Mesothelial cell of epicardium (in vitro differentiated cells): ENCODE measurements around the gene SZT2. TPM values are rescaled to one million over a fixed set of nuclear protein-coding genes. Genes with fewer than 3 reads are reported as not detected.
"Not testable (repeated sequence)": the region's sequence is repeated elsewhere in the genome, so short reads cannot be mapped to it uniquely, and the experiment has no call there.

Source experiments
- DNase-seq, 2 experiments: peaks; one replicate each; pipeline ENCODE4 v3.0.0; 2021; ENCODE audit warnings: low spot score in 2 of 2; ENCODE audit not compliant: unreplicated experiment in 2 of 2
- H3K27ac Mint-ChIP-seq: 2 replicates; pipeline ENCODE4 v1.8.0; 2021; ENCODE audit warnings: mixed read lengths
- H3K27me3 Mint-ChIP-seq: 2 replicates; pipeline ENCODE4 v1.8.0; 2021; ENCODE audit warnings: low read depth, mixed read lengths
- H3K36me3 Mint-ChIP-seq: 2 replicates; pipeline ENCODE4 v1.8.0; 2021; ENCODE audit warnings: mixed read lengths
- H3K4me1 Mint-ChIP-seq: 2 replicates; pipeline ENCODE4 v1.8.0; 2021; ENCODE audit warnings: mixed read lengths
- H3K4me3 Mint-ChIP-seq: 2 replicates; pipeline ENCODE4 v1.8.0; 2021; ENCODE audit warnings: mild to moderate bottlenecking, moderate library complexity, mixed read lengths
- H3K9me3 Mint-ChIP-seq: 2 replicates; pipeline ENCODE4 v1.8.0; 2021; ENCODE audit warnings: mixed read lengths
- total RNA-seq: library from RNA; stranded (reverse); gene quantifications from 3 replicates; pipeline ENCODE4 v1.2.1, GENCODE V29; 2021
- TF ChIP-seq, protein P1 (sequence below): fragments of 200-600 bp; sonication (generic); IDR thresholded peaks from one replicate; pipeline ENCODE4 v1.5.0; 2021; ENCODE audit warnings: antibody characterized with exemption; ENCODE audit not compliant: unreplicated experiment

The SZT2 gene
- total RNA-seq, 1 donor from 2014 or later = 97.4 TPM

- H3K27ac Mint-ChIP-seq = no peak overlapping the region
Measured at GRCh38 chr1:43468414-43468813, 78.7 kb downstream of the SZT2 start.

DNA sequence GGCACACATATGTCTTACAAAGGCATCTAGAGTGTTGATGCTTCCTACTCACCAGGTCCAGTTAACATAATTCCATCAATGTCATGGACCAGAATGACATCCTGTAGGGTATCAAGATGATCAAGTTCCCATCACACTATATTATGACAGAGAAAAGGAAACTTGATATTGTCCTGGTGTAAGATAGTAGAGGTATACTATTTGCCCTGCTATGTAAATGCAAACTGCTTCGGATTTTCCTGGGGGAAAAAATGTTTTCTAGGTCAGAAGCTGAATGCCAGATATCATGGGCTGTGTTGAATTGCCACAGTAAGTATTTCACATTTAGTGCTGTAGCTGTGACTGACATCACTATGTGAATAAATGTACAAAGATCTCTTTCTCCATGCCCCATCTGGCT lies 80.2 kb downstream of the SZT2 start:
- Mint-ChIP-seq H3K4me1 (peaks cover 27% of the 10 kb centered on the region), H3K4me3 (no peak overlapping the region), H3K9me3 (no peaks in the 10 kb centered on the region), H3K36me3 (no peaks in the 10 kb centered on the region), H3K27me3 (no peaks in the 10 kb centered on the region), H3K27ac (no peak overlapping the region)
- TF ChIP-seq, protein P1, sequence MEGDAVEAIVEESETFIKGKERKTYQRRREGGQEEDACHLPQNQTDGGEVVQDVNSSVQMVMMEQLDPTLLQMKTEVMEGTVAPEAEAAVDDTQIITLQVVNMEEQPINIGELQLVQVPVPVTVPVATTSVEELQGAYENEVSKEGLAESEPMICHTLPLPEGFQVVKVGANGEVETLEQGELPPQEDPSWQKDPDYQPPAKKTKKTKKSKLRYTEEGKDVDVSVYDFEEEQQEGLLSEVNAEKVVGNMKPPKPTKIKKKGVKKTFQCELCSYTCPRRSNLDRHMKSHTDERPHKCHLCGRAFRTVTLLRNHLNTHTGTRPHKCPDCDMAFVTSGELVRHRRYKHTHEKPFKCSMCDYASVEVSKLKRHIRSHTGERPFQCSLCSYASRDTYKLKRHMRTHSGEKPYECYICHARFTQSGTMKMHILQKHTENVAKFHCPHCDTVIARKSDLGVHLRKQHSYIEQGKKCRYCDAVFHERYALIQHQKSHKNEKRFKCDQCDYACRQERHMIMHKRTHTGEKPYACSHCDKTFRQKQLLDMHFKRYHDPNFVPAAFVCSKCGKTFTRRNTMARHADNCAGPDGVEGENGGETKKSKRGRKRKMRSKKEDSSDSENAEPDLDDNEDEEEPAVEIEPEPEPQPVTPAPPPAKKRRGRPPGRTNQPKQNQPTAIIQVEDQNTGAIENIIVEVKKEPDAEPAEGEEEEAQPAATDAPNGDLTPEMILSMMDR = no peak
- DNase-seq = no peak

More at GRCh38 chr1:43468414-43468813, 78.7 kb downstream of the SZT2 start:
- TF ChIP-seq, protein P1 = no peak
- Mint-ChIP-seq H3K4me3 (no peak overlapping the region), H3K4me1 (peaks cover 31% of the 10 kb centered on the region), H3K9me3 (no peaks in the 10 kb centered on the region), H3K36me3 (no peaks in the 10 kb centered on the region), H3K27me3 (no peaks in the 10 kb centered on the region)
- DNase-seq = no peak

- TF ChIP-seq, protein P1 = no peak
- peak overlapping the region; percentile 98 for H3K27ac Mint-ChIP-seq
- DNase-seq = no peak
- no peaks in the 10 kb centered on the region for H3K9me3 Mint-ChIP-seq
- peaks cover 26% of the 10 kb centered on the region for H3K4me1 Mint-ChIP-seq
- no peaks in the 10 kb centered on the region for H3K27me3 Mint-ChIP-seq
- no peak overlapping the region for H3K4me3 Mint-ChIP-seq
- no peaks in the 10 kb centered on the region for H3K36me3 Mint-ChIP-seq
Measured at GRCh38 chr1:43472087-43472462, 82.4 kb downstream of the SZT2 start.

GRCh38 chr1:43472463-43473151 lies 82.9 kb downstream of the SZT2 start:
- not testable (repeated sequence) for H3K4me3 Mint-ChIP-seq, H3K9me3 Mint-ChIP-seq, H3K36me3 Mint-ChIP-seq, H3K27me3 Mint-ChIP-seq, DNase-seq
- Mint-ChIP-seq H3K27ac (peak overlapping the region; percentile 98), H3K4me1 (peaks cover 26% of the 10 kb centered on the region)

DNA sequence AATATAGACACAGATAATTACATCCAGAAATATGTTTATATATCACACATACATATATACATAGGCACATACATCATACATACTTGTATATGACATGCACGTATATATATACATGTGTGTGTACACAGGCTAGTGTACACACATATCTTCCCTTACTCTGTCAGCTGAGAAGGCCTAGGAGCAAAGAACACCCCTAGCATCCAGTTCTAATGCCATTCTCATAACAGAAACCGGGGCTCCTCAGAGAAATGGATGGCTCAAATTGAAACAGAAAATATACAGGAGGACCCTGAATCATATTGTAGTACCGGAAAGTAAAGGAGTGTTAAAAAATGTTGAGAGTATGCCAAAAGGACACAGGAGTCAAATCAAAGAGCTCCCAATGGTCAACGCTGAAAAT lies 83.8 kb downstream of the SZT2 start:
- TF ChIP-seq, protein P1 = no peak
- Mint-ChIP-seq H3K36me3 (no peaks in the 10 kb centered on the region), H3K27me3 (no peaks in the 10 kb centered on the region), H3K4me3 (no peak overlapping the region), H3K4me1 (peaks cover 26% of the 10 kb centered on the region), H3K9me3 (no peaks in the 10 kb centered on the region), H3K27ac (peak overlapping the region; percentile 60)
- DNase-seq = no peak

DNA sequence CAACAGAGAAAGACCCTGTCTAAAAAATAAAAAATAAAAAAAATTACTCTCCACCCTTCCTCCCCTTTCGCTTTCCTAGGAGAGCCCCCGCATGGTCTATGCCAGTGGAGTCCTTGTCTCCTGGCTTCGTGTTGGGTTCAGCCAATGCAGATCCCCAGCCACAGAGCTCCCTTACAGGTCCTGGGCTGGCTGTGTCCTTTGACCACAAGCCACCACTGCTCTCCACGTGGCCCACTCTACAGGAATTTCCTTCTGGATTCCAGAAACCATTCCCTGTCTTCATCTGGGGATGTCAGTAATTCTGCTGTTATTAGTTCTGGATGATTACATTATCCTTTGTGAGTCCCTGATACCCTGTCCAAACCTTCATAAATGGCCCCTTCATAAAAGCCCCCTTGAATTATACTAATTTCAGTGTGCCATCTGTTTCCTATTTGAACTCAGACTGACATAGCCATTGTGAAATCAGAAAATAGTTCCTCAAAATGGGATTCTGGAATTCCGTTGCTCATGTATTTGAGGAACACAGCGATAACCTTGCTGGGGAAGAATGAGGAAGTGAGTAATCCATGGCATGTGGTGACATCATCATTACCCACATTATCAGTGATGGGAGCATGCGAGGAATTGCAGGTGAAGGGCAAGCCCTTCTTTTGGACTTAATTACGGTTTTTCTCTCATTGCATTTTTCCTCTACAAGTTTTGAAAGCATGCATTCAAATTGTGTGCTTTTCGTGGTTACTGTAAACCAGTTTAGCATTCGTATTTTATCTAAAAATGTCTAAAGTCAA lies 86.1 kb downstream of the SZT2 start:
- H3K27me3 Mint-ChIP-seq, H3K9me3 Mint-ChIP-seq, H3K4me3 Mint-ChIP-seq, DNase-seq, H3K36me3 Mint-ChIP-seq: not testable (repeated sequence)
- H3K27ac Mint-ChIP-seq = peak overlapping the region; percentile 95
- peaks cover 28% of the 10 kb centered on the region for H3K4me1 Mint-ChIP-seq
